IPS-18c (cell line): ENCODE data around the gene IQCB1.
"Not testable (repeated sequence)": the region's sequence is repeated elsewhere in the genome, so short reads cannot be mapped to it uniquely, and the experiment has no call there.

Source experiments
- H3K4me3 ChIP-seq: 2 replicates; pipeline ENCODE4 v1.7.0; 2013; ENCODE audit warnings: low read depth, mild to moderate bottlenecking, low read length, moderate library complexity; ENCODE audit not compliant: insufficient read depth
- H3K9me3 ChIP-seq: one replicate; pipeline ENCODE4 v1.6.1; 2013; ENCODE audit warnings: mild to moderate bottlenecking, low read length, moderate library complexity; ENCODE audit not compliant: control insufficient read depth, insufficient read depth

Gene IQCB1

GRCh38 chr3:121834671-121835464 lies at the start of gene IQCB1, which contains the start of gene EAF2:
Gene IQCB1 (minus strand): TSS chr3:121835060. CDS start chr3:121828960, 6,100 bp downstream.
Gene EAF2 (plus strand): TSS chr3:121835209. CDS start chr3:121835286, 77 bp downstream.
- H3K4me3 ChIP-seq, result peak within 1 kb of the TSS; percentile 75
- no peaks in the 10 kb centered on the region for H3K9me3 ChIP-seq

GRCh38 chr3:121883507-121883906 lies 48.6 kb upstream of the IQCB1 start:
- no peaks in the 10 kb centered on the region for H3K9me3 ChIP-seq

GRCh38 chr3:121878411-121878810 lies 43.6 kb upstream of the IQCB1 start:
- H3K4me3 ChIP-seq, result no peak overlapping the region
- no peaks in the 10 kb centered on the region for H3K9me3 ChIP-seq

More at GRCh38 chr3:121883507-121883906, 48.6 kb upstream of the IQCB1 start:
- H3K4me3 ChIP-seq, result no peak overlapping the region

DNA sequence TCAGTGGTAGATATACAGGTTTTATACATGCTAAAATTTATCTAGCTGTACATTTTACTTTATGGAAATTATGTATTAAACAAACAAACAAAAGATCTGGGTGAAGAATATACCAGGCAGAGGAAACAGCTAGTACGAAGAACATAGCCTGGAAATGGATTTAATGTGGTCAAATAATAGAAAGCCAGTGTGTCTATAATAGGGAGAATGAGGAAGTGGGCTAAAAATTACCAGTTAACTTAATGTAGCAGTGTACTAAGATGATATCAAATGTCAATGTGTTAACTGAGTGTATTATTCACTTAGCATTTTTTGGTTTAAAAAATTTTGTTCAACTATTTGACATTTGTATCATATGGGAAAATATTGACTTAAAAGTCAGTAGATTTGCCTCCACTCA lies 36.6 kb upstream of the IQCB1 start:
- H3K9me3 ChIP-seq, result no peaks in the 10 kb centered on the region
- no peak overlapping the region for H3K4me3 ChIP-seq

DNA sequence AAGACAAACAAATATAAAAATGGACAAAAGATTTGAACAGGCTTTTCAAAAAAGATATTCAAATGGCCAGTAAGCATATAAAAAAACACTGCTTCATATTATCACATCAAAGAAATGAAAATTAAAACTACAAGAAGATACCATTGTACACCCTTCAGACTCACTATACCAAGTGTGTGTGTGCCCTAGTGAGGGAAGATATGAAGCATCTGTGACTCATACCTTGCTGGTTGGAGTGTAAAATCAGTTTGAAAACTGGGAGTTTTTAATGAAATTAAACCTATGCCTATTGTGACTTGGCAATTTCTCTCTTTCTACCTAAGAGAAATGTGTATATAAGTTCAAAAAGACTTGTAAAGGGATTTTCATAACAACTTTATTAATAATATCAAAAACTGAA lies 35.9 kb upstream of the IQCB1 start:
- Histone ChIP-seq H3K4me3 (no peak overlapping the region), H3K9me3 (no peaks in the 10 kb centered on the region)

GRCh38 chr3:121869736-121870135 lies 34.9 kb upstream of the IQCB1 start:
- Histone ChIP-seq H3K9me3 (no peaks in the 10 kb centered on the region), H3K4me3 (no peak overlapping the region)

DNA sequence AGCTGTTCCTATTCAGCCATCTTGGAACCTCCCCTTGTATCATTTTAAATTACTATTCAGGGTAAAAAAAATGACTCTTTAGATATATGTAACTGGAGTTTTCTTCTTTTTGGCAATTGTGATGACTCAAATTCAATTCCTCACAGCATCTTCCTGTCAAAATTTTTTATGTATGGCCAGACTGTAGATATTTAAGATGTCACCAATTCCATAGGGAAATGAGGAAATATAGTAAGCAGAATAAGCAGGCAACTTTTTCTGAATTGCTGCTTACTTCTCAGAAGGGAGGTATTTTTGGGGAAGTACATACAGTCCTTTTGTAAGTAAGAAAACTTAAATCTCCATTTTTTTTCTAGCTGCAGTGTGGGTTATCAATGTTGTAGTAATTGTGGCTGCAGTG lies 28.9 kb upstream of the IQCB1 start:
- Histone ChIP-seq H3K4me3 (no peak overlapping the region), H3K9me3 (peaks cover 5% of the 10 kb centered on the region)

GRCh38 chr3:121863247-121863646 lies 28.4 kb upstream of the IQCB1 start:
- not testable (repeated sequence) for H3K9me3 ChIP-seq, H3K4me3 ChIP-seq

DNA sequence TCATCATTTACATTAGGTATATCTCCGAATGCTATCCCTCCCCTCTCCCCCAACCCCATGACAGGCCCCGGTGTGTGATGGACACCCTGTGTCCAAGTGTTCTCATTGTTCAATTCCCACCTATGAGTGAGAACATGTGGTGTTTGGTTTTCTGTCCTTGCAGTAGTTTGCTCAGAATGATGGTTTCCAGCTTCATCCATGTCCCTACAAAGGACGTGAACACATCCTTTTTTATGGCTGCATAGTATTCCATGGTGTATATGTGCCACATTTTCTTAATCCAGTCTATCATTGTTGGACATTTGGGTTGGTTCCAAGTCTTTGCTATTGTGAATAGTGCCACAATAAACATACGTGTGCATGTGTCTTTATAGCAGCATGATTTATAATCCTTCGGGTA lies 22.9 kb upstream of the IQCB1 start:
- not testable (repeated sequence) for H3K9me3 ChIP-seq, H3K4me3 ChIP-seq

GRCh38 chr3:121855555-121855954 lies 20.7 kb upstream of the IQCB1 start:
- Histone ChIP-seq H3K9me3 (no peaks in the 10 kb centered on the region), H3K4me3 (no peak overlapping the region)

GRCh38 chr3:121852256-121852655 lies 17.4 kb upstream of the IQCB1 start:
- no peaks in the 10 kb centered on the region for H3K9me3 ChIP-seq

GRCh38 chr3:121844892-121845291 lies 10.0 kb upstream of the IQCB1 start:
- H3K9me3 ChIP-seq, result no peaks in the 10 kb centered on the region
- no peak overlapping the region for H3K4me3 ChIP-seq

More at GRCh38 chr3:121852256-121852655, 17.4 kb upstream of the IQCB1 start:
- H3K4me3 ChIP-seq, result no peak overlapping the region

- H3K4me3 ChIP-seq, result no peak overlapping the region
Observed at GRCh38 chr3:121839962-121840361, 5.1 kb upstream of the IQCB1 start.

DNA sequence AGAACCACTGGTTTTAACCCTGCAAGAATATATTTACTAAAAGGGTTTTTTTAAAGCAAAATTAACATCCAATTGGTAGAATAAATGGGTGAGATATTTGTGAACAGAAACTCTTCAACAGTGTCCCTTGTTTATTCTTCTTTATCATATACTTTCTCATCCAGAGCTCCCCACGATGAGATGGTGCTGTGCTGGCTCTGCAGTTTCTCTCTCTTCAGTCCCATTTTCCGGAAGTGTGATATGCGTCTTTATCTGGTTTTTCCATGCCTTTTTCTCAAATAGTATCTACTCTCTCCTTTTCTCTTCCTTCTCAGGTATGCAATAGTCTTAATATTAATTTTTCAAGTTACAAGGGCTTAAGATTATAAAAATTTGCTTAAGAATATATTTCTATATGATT lies 1.6 kb upstream of the IQCB1 start:
- Histone ChIP-seq H3K9me3 (no peaks in the 10 kb centered on the region), H3K4me3 (no peak overlapping the region)

More at GRCh38 chr3:121839962-121840361, 5.1 kb upstream of the IQCB1 start:
- H3K9me3 ChIP-seq, result no peaks in the 10 kb centered on the region

GRCh38 chr3:121836064-121836463 lies 1.2 kb upstream of the IQCB1 start:
- Histone ChIP-seq H3K9me3 (no peaks in the 10 kb centered on the region), H3K4me3 (no peak overlapping the region)

- peak overlapping the region; percentile 75 for H3K4me3 ChIP-seq
- no peaks in the 10 kb centered on the region for H3K9me3 ChIP-seq
Observed at GRCh38 chr3:121835465-121835801, 573 bp upstream of the IQCB1 start.

DNA sequence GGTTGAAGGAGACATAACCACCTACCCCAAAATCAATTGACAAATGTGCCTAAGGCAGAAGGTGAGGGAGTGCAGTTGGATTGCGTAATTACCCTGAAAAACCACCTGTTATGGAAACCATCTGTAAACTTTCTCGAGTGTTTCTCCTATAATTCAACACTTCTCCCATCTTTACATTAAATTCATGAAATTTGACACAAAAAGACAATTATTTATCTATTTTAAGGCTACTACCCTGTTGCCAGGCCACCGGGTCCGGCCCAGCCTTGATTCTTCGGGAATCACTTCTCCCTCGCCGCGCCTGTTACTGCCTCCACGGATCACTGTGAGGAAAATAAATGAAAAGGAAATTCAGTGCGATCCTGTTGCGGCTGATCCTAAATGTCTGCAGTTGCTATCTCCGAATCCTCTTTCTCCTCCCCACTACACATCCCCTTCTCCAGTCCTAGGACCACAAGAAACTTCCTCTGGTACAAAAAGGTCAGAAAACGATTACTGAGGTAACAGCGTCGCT lies 646 bp downstream of the IQCB1 start:
- Histone ChIP-seq H3K4me3 (peak overlapping the region; percentile 75), H3K9me3 (no peaks in the 10 kb centered on the region)

DNA sequence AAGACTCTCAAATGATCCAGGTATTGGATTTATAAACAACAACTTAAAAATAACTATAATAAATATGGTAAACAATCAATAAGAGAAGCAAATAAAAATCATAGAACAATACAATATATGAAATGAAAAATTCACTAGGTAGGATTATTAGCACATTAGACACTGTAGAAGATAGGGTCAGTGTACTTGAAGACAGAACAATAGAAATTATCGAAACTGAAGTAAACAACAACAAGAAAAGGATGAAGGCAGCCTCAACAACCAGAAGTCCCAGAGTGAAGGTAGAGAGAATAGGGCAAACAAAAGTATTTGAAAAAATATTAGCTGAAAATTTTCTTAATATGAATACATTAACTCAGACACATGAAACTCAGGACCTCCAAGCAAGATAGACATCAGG lies 11.9 kb downstream of the IQCB1 start:
- no peak overlapping the region for H3K4me3 ChIP-seq

More for the DNA sequence above, 11.9 kb downstream of the IQCB1 start:
- no peaks in the 10 kb centered on the region for H3K9me3 ChIP-seq
